Measurements from ENCODE around the gene CHRNG. TPM values are rescaled to one million over a fixed set of nuclear protein-coding genes. Genes with fewer than 3 reads are reported as not detected.

The CHRNG gene
- total RNA-seq, 4 donors from 2014 or later = not detected

- no peaks in the 10 kb centered on the region for H3K36me3 ChIP-seq
- no peak overlapping the region for H3K4me3 ChIP-seq
- no peak for TF ChIP-seq CTCF (IDR thresholded peaks at IDR 0.05)
- no peak for TF ChIP-seq POLR2A (IDR thresholded peaks at IDR 0.05)
- intact Hi-C loops (cut with DNase I; ENCODE audit: low total_unique reads) = no loop called here
- no peaks in the 10 kb centered on the region for H3K4me1 ChIP-seq
- H3K27ac ChIP-seq = no peak overlapping the region
- H3K9me3 ChIP-seq = no peaks in the 10 kb centered on the region
- no peak for DNase-seq
- no peaks in the 10 kb centered on the region for H3K27me3 ChIP-seq
Observed at GRCh38 chr2:232578626-232579025, 39.1 kb downstream of the CHRNG start.

- H3K36me3 ChIP-seq = no peaks in the 10 kb centered on the region
- H3K9me3 ChIP-seq = no peaks in the 10 kb centered on the region
- no peak for TF ChIP-seq CTCF (IDR thresholded peaks at IDR 0.05)
- no peak for TF ChIP-seq POLR2A (IDR thresholded peaks at IDR 0.05)
- no peak overlapping the region for H3K27ac ChIP-seq
- no peaks in the 10 kb centered on the region for H3K4me1 ChIP-seq
- no peak overlapping the region for H3K4me3 ChIP-seq
- no peaks in the 10 kb centered on the region for H3K27me3 ChIP-seq
- intact Hi-C loops (cut with DNase I; ENCODE audit: low total_unique reads) = no loop called here
- no peak for DNase-seq
Observed at GRCh38 chr2:232580648-232580981, 41.1 kb downstream of the CHRNG start.

GRCh38 chr2:232581725-232582124, 42.2 kb downstream of the CHRNG start:
- no peak for DNase-seq
- no peaks in the 10 kb centered on the region for H3K36me3 ChIP-seq
- intact Hi-C loops (cut with DNase I; ENCODE audit: low total_unique reads) = no loop called here

GRCh38 chr2:232584238-232584637, 44.7 kb downstream of the CHRNG start:
- no peak for DNase-seq
- TF ChIP-seq CTCF (IDR thresholded peaks at IDR 0.05) = no peak
- no peak for TF ChIP-seq POLR2A (IDR thresholded peaks at IDR 0.05)
- intact Hi-C loops (cut with DNase I; ENCODE audit: low total_unique reads) = no loop called here
- no peak overlapping the region for H3K27ac ChIP-seq
- no peak overlapping the region for H3K4me3 ChIP-seq
- H3K36me3 ChIP-seq = no peaks in the 10 kb centered on the region
- no peaks in the 10 kb centered on the region for H3K27me3 ChIP-seq
- H3K9me3 ChIP-seq = no peaks in the 10 kb centered on the region
- no peaks in the 10 kb centered on the region for H3K4me1 ChIP-seq

More at GRCh38 chr2:232581725-232582124, 42.2 kb downstream of the CHRNG start:
- H3K27me3 ChIP-seq = no peaks in the 10 kb centered on the region
- H3K4me1 ChIP-seq = no peaks in the 10 kb centered on the region
- TF ChIP-seq POLR2A (IDR thresholded peaks at IDR 0.05) = no peak
- no peak for TF ChIP-seq CTCF (IDR thresholded peaks at IDR 0.05)
- no peaks in the 10 kb centered on the region for H3K9me3 ChIP-seq
- no peak overlapping the region for H3K27ac ChIP-seq
- H3K4me3 ChIP-seq = no peak overlapping the region

GRCh38 chr2:232586943-232587505, 47.5 kb downstream of the CHRNG start:
- no peaks in the 10 kb centered on the region for H3K4me1 ChIP-seq
- H3K27me3 ChIP-seq = no peaks in the 10 kb centered on the region
- TF ChIP-seq CTCF (IDR thresholded peaks at IDR 0.05) (no peak), POLR2A (IDR thresholded peaks at IDR 0.05) (no peak)
- intact Hi-C loops (cut with DNase I; ENCODE audit: low total_unique reads) = no loop called here
- no peaks in the 10 kb centered on the region for H3K9me3 ChIP-seq
- no peak for DNase-seq
- no peaks in the 10 kb centered on the region for H3K36me3 ChIP-seq
- H3K27ac ChIP-seq = no peak overlapping the region
- H3K4me3 ChIP-seq = no peak overlapping the region

Data from uterus (tissue), 4 donors.